CD14-positive monocyte (primary cell): Measurements from ENCODE around the gene HS3ST4. TPM values are rescaled to one million over a fixed set of nuclear protein-coding genes. Genes with fewer than 3 reads are reported as not detected.

Source experiments
- DNase-seq, 3 donors: peaks; one replicate each; pipeline ENCODE4 v3.0.0-alpha.2; 2011 to 2022
- H2AFZ ChIP-seq: 2 replicates; pipeline ENCODE4 v1.6.0; 2012; ENCODE audit warnings: mild to moderate bottlenecking, low read depth, low read length, inconsistent platforms; ENCODE audit not compliant: insufficient read depth, poor library complexity, severe bottlenecking
- H3K27ac ChIP-seq, 2 donors: 1 replicate in 1 of 2; 2 replicates in 1 of 2; pipeline ENCODE4 v1.5.1; 2012 to 2013; ENCODE audit warnings: low read length in 2 of 2, control low read depth in 1 of 2, inconsistent platforms in 1 of 2, low read depth in 1 of 2, mild to moderate bottlenecking in 1 of 2
- H3K27me3 ChIP-seq, 2 donors: one replicate each; pipeline versions ENCODE4 v1.6.0 to v1.6.1; 2011 to 2013; ENCODE audit warnings: low read length in 2 of 2; ENCODE audit not compliant: control insufficient read depth in 2 of 2, insufficient read depth in 2 of 2
- H3K36me3 ChIP-seq, 2 donors: replicated peaks in 1 of 2; 1 replicate in 1 of 2; 2 replicates in 1 of 2; pipeline versions ENCODE4 v1.5.1 to v1.6.1; 2012 to 2013; ENCODE audit warnings: low read length in 2 of 2, control low read depth in 1 of 2, inconsistent platforms in 1 of 2, mild to moderate bottlenecking in 1 of 2; ENCODE audit not compliant: insufficient read depth in 2 of 2, control insufficient read depth in 1 of 2
- H3K4me1 ChIP-seq, 2 donors: 1 replicate in 1 of 2; 2 replicates in 1 of 2; pipeline versions ENCODE4 v1.5.1 to v1.6.1; 2012 to 2013; ENCODE audit warnings: low read length in 2 of 2, control low read depth in 1 of 2, inconsistent platforms in 1 of 2, mild to moderate bottlenecking in 1 of 2, moderate library complexity in 1 of 2; ENCODE audit not compliant: insufficient read depth in 2 of 2, control insufficient read depth in 1 of 2
- H3K4me2 ChIP-seq: replicated peaks from 2 replicates; pipeline ENCODE3; 2012; ENCODE audit warnings: low read length, moderate library complexity, mild to moderate bottlenecking; ENCODE audit not compliant: poor library complexity, severe bottlenecking; ENCODE audit errors: extremely low read depth
- H3K4me3 ChIP-seq, 3 experiments: fragments of 200-600 bp in 1 of 3; sonication (generic) in 1 of 3; replicated peaks in 1 of 3; 1 replicate in 2 of 3; 2 replicates in 1 of 3; pipeline ENCODE4 v1.5.1; 2011 to 2013; ENCODE audit warnings: low read length in 3 of 3, mild to moderate bottlenecking in 3 of 3, control low read depth in 2 of 3, low read depth in 2 of 3, inconsistent platforms in 1 of 3, moderate library complexity in 1 of 3
- H3K79me2 ChIP-seq: 2 replicates; pipeline ENCODE4 v1.6.0; 2012; ENCODE audit warnings: mild to moderate bottlenecking, control low read depth, inconsistent platforms, low read length, moderate library complexity; ENCODE audit not compliant: insufficient read depth
- H3K9ac ChIP-seq: 2 replicates; pipeline ENCODE4 v1.6.0; 2017; ENCODE audit warnings: low read length, mild to moderate bottlenecking; ENCODE audit not compliant: insufficient read depth, poor library complexity, severe bottlenecking
- H3K9me3 ChIP-seq, 2 donors: replicated peaks in 1 of 2; 1 replicate in 1 of 2; 2 replicates in 1 of 2; pipeline versions ENCODE4 v1.5.1 to v1.6.1; 2012 to 2013; ENCODE audit warnings: low read length in 2 of 2, control low read depth in 1 of 2; ENCODE audit not compliant: control insufficient read depth in 1 of 2, insufficient read depth in 1 of 2
- H4K20me1 ChIP-seq: 2 replicates; pipeline ENCODE4 v1.6.0; 2012; ENCODE audit warnings: mild to moderate bottlenecking, low read length, control low read depth, moderate library complexity; ENCODE audit not compliant: insufficient read depth
- H3K27ac Mint-ChIP-seq, 7 donors: one replicate each; pipeline ENCODE4 v1.8.0; 2020; ENCODE audit warnings: mild to moderate bottlenecking in 7 of 7, mixed read lengths in 7 of 7, moderate library complexity in 6 of 7, inconsistent platforms in 2 of 7
- H3K27me3 Mint-ChIP-seq, 3 donors: one replicate each; pipeline ENCODE4 v1.8.0; 2021 to 2022; ENCODE audit warnings: low read depth in 3 of 3, mild to moderate bottlenecking in 3 of 3, mixed read lengths in 3 of 3, moderate library complexity in 3 of 3, inconsistent platforms in 1 of 3
- H3K36me3 Mint-ChIP-seq, 2 donors: one replicate each; pipeline ENCODE4 v1.8.0; 2020; ENCODE audit warnings: mixed read lengths in 2 of 2, inconsistent platforms in 1 of 2, mild to moderate bottlenecking in 1 of 2
- H3K4me1 Mint-ChIP-seq: one replicate; pipeline ENCODE4 v1.8.0; 2020; ENCODE audit warnings: mild to moderate bottlenecking, mixed read lengths
- H3K4me3 Mint-ChIP-seq, 2 donors: one replicate each; pipeline ENCODE4 v1.8.0; 2020; ENCODE audit warnings: mild to moderate bottlenecking in 2 of 2, mixed read lengths in 2 of 2, moderate library complexity in 1 of 2
- H3K9me3 Mint-ChIP-seq, 7 donors: one replicate each; pipeline ENCODE4 v1.8.0; 2020 to 2022; ENCODE audit warnings: mixed read lengths in 7 of 7, mild to moderate bottlenecking in 6 of 7, moderate library complexity in 6 of 7, inconsistent platforms in 2 of 7
- WGBS: methylation state at CpG from one replicate; pipeline ENCODE4 v1.1.5; 2013; ENCODE audit warnings: missing lambda C conversion rate; ENCODE audit not compliant: insufficient coverage; 5-methylcytosine and 5-hydroxymethylcytosine counted together
- intact Hi-C, 2 donors: fragments of 100-400 bp; cut with micrococcal nuclease; formaldehyde crosslinking; loops; one replicate each; pipeline versions ENCODE4 v1.15.0 to v1.15.1; 2023
- polyA plus RNA-seq, 3 donors: library from polyadenylated mRNA; depleted of rRNA in 1 of 3; unstranded in 2 of 3; stranded (reverse) in 1 of 3; fragments of 300-500 nt in 2 of 3; fragments of >200 nt in 1 of 3; fragmentation: Illumina TruSeq in 2 of 3; gene quantifications; 1 replicate in 2 of 3; 2 replicates in 1 of 3; pipeline ENCODE4 v1.2.3, GENCODE V29; 2012 to 2021
- TF ChIP-seq, protein P1 (sequence below): fragments of 200-600 bp; IDR thresholded peaks from one replicate; pipeline ENCODE4 v1.8.0; 2022; ENCODE audit warnings: antibody characterized with exemption, mild to moderate bottlenecking

HS3ST4 gene
- polyA plus RNA-seq, 3 donors, result not detected

DNA sequence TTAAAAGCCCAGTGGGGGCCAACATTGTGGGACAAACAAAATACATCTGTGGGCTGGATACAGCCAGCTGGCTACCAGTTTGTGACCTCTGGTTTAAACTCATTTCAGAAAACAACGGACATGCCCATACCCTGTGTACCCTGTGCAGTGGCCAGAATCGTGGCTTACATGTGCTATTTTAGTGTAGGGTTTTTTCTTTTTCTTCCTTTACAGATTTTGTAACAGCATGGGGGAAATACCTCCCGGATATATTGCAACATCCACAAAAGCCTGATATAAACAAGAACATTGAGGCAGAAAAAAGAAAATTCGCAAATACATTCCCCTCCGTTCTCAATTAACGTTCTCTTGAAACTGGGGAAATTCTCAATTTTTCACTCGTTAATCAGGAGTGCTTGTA is 7.3 kb downstream of the HS3ST4 start:
- no peaks in the 10 kb centered on the region for H3K36me3 Mint-ChIP-seq
- Histone ChIP-seq H3K27ac (no peak overlapping the region), H3K79me2 (no peaks in the 10 kb centered on the region), H3K4me2 (peak overlapping the region; percentile 43), H3K9me3 (peaks cover 0 to 7% of the 10 kb centered on the region in 2 donors), H3K9ac (no peak overlapping the region), H3K4me3 (peak overlapping the region in 1 of 3 experiments; percentile 46), H3K36me3 (no peaks in the 10 kb centered on the region), H3K4me1 (peaks cover 13 to 15% of the 10 kb centered on the region in 2 donors), H4K20me1 (no peaks in the 10 kb centered on the region), H2AFZ (peak overlapping the region; percentile 3), H3K27me3 (peaks cover 21 to 27% of the 10 kb centered on the region in 2 donors)
- H3K4me1 Mint-ChIP-seq, result peaks cover 14% of the 10 kb centered on the region
- H3K9me3 Mint-ChIP-seq, result peaks cover 0 to 11% (median 5%) of the 10 kb centered on the region in 7 donors
- peak in 1 of 3 donors; percentile 15 for DNase-seq
- H3K27me3 Mint-ChIP-seq, result peaks cover 28 to 40% (median 37%) of the 10 kb centered on the region in 3 donors
- TF ChIP-seq, protein P1, sequence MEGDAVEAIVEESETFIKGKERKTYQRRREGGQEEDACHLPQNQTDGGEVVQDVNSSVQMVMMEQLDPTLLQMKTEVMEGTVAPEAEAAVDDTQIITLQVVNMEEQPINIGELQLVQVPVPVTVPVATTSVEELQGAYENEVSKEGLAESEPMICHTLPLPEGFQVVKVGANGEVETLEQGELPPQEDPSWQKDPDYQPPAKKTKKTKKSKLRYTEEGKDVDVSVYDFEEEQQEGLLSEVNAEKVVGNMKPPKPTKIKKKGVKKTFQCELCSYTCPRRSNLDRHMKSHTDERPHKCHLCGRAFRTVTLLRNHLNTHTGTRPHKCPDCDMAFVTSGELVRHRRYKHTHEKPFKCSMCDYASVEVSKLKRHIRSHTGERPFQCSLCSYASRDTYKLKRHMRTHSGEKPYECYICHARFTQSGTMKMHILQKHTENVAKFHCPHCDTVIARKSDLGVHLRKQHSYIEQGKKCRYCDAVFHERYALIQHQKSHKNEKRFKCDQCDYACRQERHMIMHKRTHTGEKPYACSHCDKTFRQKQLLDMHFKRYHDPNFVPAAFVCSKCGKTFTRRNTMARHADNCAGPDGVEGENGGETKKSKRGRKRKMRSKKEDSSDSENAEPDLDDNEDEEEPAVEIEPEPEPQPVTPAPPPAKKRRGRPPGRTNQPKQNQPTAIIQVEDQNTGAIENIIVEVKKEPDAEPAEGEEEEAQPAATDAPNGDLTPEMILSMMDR, result no peak
- H3K27ac Mint-ChIP-seq, result no peak overlapping the region
- intact Hi-C loops, result no loop called here
- WGBS, result no CpG with 5 or more reads among the region's 7 CpGs
- H3K4me3 Mint-ChIP-seq, result peak overlapping the region in 1 of 2 donors; percentile 26

DNA sequence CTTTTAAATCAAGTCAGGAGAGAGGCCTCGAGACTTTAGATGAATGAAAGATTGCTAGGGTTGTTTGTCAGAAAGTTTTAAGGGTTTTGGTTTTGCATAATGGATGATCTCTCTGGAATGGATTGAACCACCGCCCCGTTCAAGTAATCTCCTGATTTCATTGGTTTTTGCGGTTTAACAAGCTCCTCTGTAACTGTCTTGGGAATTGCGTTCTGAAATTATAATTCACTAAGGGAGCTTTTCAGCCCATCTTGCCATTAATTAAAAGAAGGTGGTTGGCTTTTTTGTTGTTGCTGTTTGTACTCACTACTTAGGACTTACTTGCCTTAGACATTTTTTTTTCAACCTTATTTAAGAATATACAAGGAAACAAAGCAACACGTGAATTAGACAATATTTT is 8.8 kb downstream of the HS3ST4 start:
- Histone ChIP-seq H3K79me2 (no peaks in the 10 kb centered on the region), H3K27me3 (peaks cover 7 to 12% of the 10 kb centered on the region in 2 donors), H3K4me1 (peaks cover 13 to 15% of the 10 kb centered on the region in 2 donors), H4K20me1 (no peaks in the 10 kb centered on the region), H3K9ac (no peak overlapping the region), H3K4me3 (no peak overlapping the region), H3K9me3 (no peaks in the 10 kb centered on the region), H3K36me3 (no peaks in the 10 kb centered on the region), H3K4me2 (no peak overlapping the region), H3K27ac (no peak overlapping the region), H2AFZ (no peak overlapping the region)
- peaks cover 0 to 11% (median 5%) of the 10 kb centered on the region in 7 donors for H3K9me3 Mint-ChIP-seq
- WGBS, result no CpG with 5 or more reads among the region's 6 CpGs
- no peak for DNase-seq
- H3K36me3 Mint-ChIP-seq, result no peaks in the 10 kb centered on the region
- H3K4me3 Mint-ChIP-seq, result no peak overlapping the region
- TF ChIP-seq, protein P1, result no peak
- intact Hi-C loops, result no loop called here
- H3K27ac Mint-ChIP-seq, result no peak overlapping the region
- H3K27me3 Mint-ChIP-seq, result peaks cover 14 to 26% (median 25%) of the 10 kb centered on the region in 3 donors
- peaks cover 14% of the 10 kb centered on the region for H3K4me1 Mint-ChIP-seq
